HCT116 (cell line): ENCODE results near the gene IL21R. TPM values are rescaled to one million over a fixed set of nuclear protein-coding genes. Genes with fewer than 3 reads are reported as not detected.

Source experiments
- ATAC-seq: fragments of 200-7000 bp; cut with Tn5 transposase; 2 replicates; pipeline ENCODE4 v1.9.1; 2020; ENCODE audit warnings: mild to moderate bottlenecking, moderate library complexity
- BruUV-seq: library from RNA; stranded (reverse); fragments of 400-500 nt; replicated peaks from 2 replicates; lab custom pipeline; 2021; lab: Mats Ljungman, UMichigan
- CTCF ChIA-PET: fragments of 300-600 bp; sonication (Branson Sonifier 250); formaldehyde crosslinking; loops from one replicate; lab custom pipeline; 2021; ENCODE audit warnings: antibody characterized with exemption; lab: Charles Lee
- POLR2A ChIA-PET: fragments of 300-600, 350-600 bp; sonication (Branson Sonifier 250); formaldehyde crosslinking; loops from one replicate; lab custom pipeline; 2021; ENCODE audit warnings: antibody characterized with exemption; lab: Charles Lee
- RAD21 ChIA-PET, 2 experiments: fragments of 300-600 bp; sonication (Branson Sonifier 250); formaldehyde crosslinking; loops; one replicate each; lab custom pipeline; 2023; ENCODE audit warnings: low total read pairs in 2 of 2; ENCODE audit not compliant: uncharacterized antibody in 2 of 2, unreplicated experiment in 2 of 2, low non-redundant PET in 1 of 2; lab: Charles Lee
- DNase-seq: peaks from one replicate; pipeline ENCODE4 v3.0.0-alpha.2; 2010; ENCODE audit warnings: low read depth, low spot score
- H2AFZ ChIP-seq: fragments of 200-600 bp; shearing (Covaris generic), sonication (generic); 2 replicates; pipeline ENCODE4 v1.6.1; 2017; ENCODE audit warnings: low read depth, mixed run types, mixed read lengths, antibody characterized with exemption, low read length; ENCODE audit not compliant: poor library complexity, severe bottlenecking
- H3K27ac ChIP-seq: 2 replicates; pipeline ENCODE4 v1.5.1; 2012; ENCODE audit warnings: low read depth, low read length
- H3K27me3 ChIP-seq: fragments of 200-600 bp; sonication (generic); 2 replicates; pipeline ENCODE4 v1.6.1; 2016; ENCODE audit warnings: mixed run types, low read length, mixed read lengths; ENCODE audit not compliant: insufficient read depth
- H3K36me3 ChIP-seq, 2 experiments: fragments of 200-500 bp in 1 of 2; fragments of 200-600 bp in 1 of 2; sonication (Bioruptor generic) in 1 of 2; sonication (generic) in 1 of 2; 2 replicates each; pipeline versions ENCODE4 v1.5.1 to v1.6.1; 2014 to 2016; ENCODE audit warnings: low read length in 2 of 2, inconsistent platforms in 1 of 2, mixed read lengths in 1 of 2, mixed run types in 1 of 2; ENCODE audit not compliant: insufficient read depth in 2 of 2, control insufficient read depth in 1 of 2
- H3K4me1 ChIP-seq, 2 experiments: fragments of 200-600 bp in 1 of 2; sonication (generic) in 1 of 2; 2 replicates each; pipeline versions ENCODE4 v1.5.1 to v1.6.1; 2012 to 2017; ENCODE audit warnings: low read length in 2 of 2, inconsistent platforms in 1 of 2, mild to moderate bottlenecking in 1 of 2, mixed read lengths in 1 of 2, mixed run types in 1 of 2, moderate library complexity in 1 of 2; ENCODE audit not compliant: insufficient read depth in 2 of 2, control insufficient read depth in 1 of 2
- H3K4me2 ChIP-seq: fragments of 200-600 bp; sonication (generic); 2 replicates; pipeline ENCODE4 v1.6.1; 2017; ENCODE audit warnings: mixed run types, low read length, mixed read lengths
- H3K4me3 ChIP-seq, 2 experiments: fragments of 200-600 bp in 1 of 2; sonication (generic) in 1 of 2; replicated peaks in 1 of 2; 2 replicates each; pipeline ENCODE4 v1.5.1; 2011 to 2016; ENCODE audit warnings: low read length in 2 of 2, control low read depth in 1 of 2, low read depth in 1 of 2, mild to moderate bottlenecking in 1 of 2, mixed read lengths in 1 of 2, mixed run types in 1 of 2
- H3K79me2 ChIP-seq: fragments of 200-600 bp; sonication (generic); 2 replicates; pipeline ENCODE4 v1.6.1; 2017; ENCODE audit warnings: mild to moderate bottlenecking, mixed run types, low read length, moderate library complexity, mixed read lengths; ENCODE audit not compliant: insufficient read depth
- H3K9ac ChIP-seq: fragments of 200-600 bp; sonication (generic); 2 replicates; pipeline ENCODE4 v1.6.1; 2016; ENCODE audit warnings: low read length, mixed read lengths
- H3K9me2 ChIP-seq: fragments of 200-600 bp; sonication (generic), shearing (Covaris generic); 2 replicates; pipeline ENCODE4 v1.6.1; 2017; ENCODE audit warnings: mixed run types, mild to moderate bottlenecking, moderate library complexity; ENCODE audit not compliant: insufficient read depth
- H3K9me3 ChIP-seq, 2 experiments: fragments of 200-500 bp in 1 of 2; fragments of 200-600 bp in 1 of 2; sonication (Bioruptor generic) in 1 of 2; sonication (generic) in 1 of 2; 2 replicates each; pipeline ENCODE4 v1.6.1; 2014 to 2017; ENCODE audit warnings: low read length in 2 of 2, mixed read lengths in 2 of 2, inconsistent platforms in 1 of 2, low read depth in 1 of 2, mild to moderate bottlenecking in 1 of 2, mixed run types in 1 of 2, moderate library complexity in 1 of 2; ENCODE audit not compliant: control insufficient read depth in 1 of 2, insufficient read depth in 1 of 2
- H4K20me1 ChIP-seq: fragments of 200-600 bp; sonication (generic), shearing (Covaris generic); 2 replicates; pipeline ENCODE4 v1.6.1; 2017; ENCODE audit warnings: mixed run types, mild to moderate bottlenecking, moderate library complexity; ENCODE audit not compliant: insufficient read depth
- ATF3 ChIP-seq: IDR thresholded peaks from 2 replicates; pipeline ENCODE4 v1.6.1; 2012
- POLR2AphosphoS5 ChIP-seq: IDR thresholded peaks from 2 replicates; pipeline ENCODE4 v1.6.1; 2011; ENCODE audit warnings: mild to moderate bottlenecking, low read depth, low read length, moderate library complexity
- SP1 ChIP-seq: IDR thresholded peaks from 2 replicates; pipeline ENCODE4 v1.6.1; 2012; ENCODE audit warnings: low read depth
- intact Hi-C: fragments of 100-400 bp; cut with micrococcal nuclease; formaldehyde crosslinking; loops from 2 replicates; pipeline ENCODE4 v1.10.0; 2022
- total RNA-seq: library from RNA; stranded (reverse); gene quantifications from one replicate; pipeline ENCODE4 v1.2.1, GENCODE V29; 2021; ENCODE audit not compliant: unreplicated experiment

IL21R gene
- total RNA-seq, 1 experiment from 2014 or later: 1.2 TPM

- RAD21 ChIA-PET: interaction anchor here in 1 of 2 experiments (0.7 kb wide), 1 partner anchor 135 kb away, joined by 3 read pairs; no protein-coding TSS in a partner anchor
- no peaks in the 10 kb centered on the region for H3K9me3 ChIP-seq
- no peak for ATAC-seq
- peaks cover 2 to 25% of the 10 kb centered on the region in 2 experiments; a peak in 3 of 4 replicates for H3K4me1 ChIP-seq
- no peak overlapping the region for H3K4me2 ChIP-seq
- no peaks in the 10 kb centered on the region for H3K36me3 ChIP-seq
- CTCF ChIA-PET: interaction anchor here (3.7 kb wide), 1 partner anchor 132 kb away, joined by 18 read pairs; no protein-coding TSS in a partner anchor
- H3K9ac ChIP-seq: no peak overlapping the region
- no peaks in the 10 kb centered on the region for H3K27me3 ChIP-seq
- no peak overlapping the region for H3K27ac ChIP-seq
- TF ChIP-seq SP1 (no peak), POLR2AphosphoS5 (no peak)
- TF ChIP-seq, all 23 proteins: peak for 0
- intact Hi-C loops: loop anchor here (5.0 kb wide), 1 partner anchor 1533 kb away; no protein-coding TSS in a partner anchor
- POLR2A ChIA-PET: no interaction called here
- H3K9me2 ChIP-seq: no peaks in the 10 kb centered on the region
- no peak for DNase-seq
- no peaks in the 10 kb centered on the region for H3K79me2 ChIP-seq
- no peak overlapping the region for H3K4me3 ChIP-seq
- H4K20me1 ChIP-seq: no peaks in the 10 kb centered on the region
- no peak overlapping the region for H2AFZ ChIP-seq
- BruUV-seq: no TSS peak
Observed at GRCh38 chr16:27369806-27370205, 32.2 kb upstream of the IL21R start.

- ChIA-PET POLR2A (no interaction called here), RAD21 (no interaction called here), CTCF (no interaction called here)
- Histone ChIP-seq H3K36me3 (no peaks in the 10 kb centered on the region), H3K4me3 (no peak overlapping the region), H3K9me3 (no peaks in the 10 kb centered on the region), H3K9ac (no peak overlapping the region), H3K27me3 (no peaks in the 10 kb centered on the region), H4K20me1 (no peaks in the 10 kb centered on the region), H3K9me2 (no peaks in the 10 kb centered on the region), H2AFZ (no peak overlapping the region), H3K27ac (no peak overlapping the region), H3K4me1 (peaks cover 4 to 22% of the 10 kb centered on the region in 2 experiments), H3K4me2 (no peak overlapping the region), H3K79me2 (no peaks in the 10 kb centered on the region)
- intact Hi-C loops: no loop called here
- no peak for DNase-seq
- no peak for ATAC-seq
- no peak for TF ChIP-seq ATF3
- BruUV-seq: no TSS peak
Observed at GRCh38 chr16:27370318-27370717, 31.7 kb upstream of the IL21R start.
